ENCODE data around the gene IGFLR1. TPM values are rescaled to one million over a fixed set of nuclear protein-coding genes. Genes with fewer than 3 reads are reported as not detected.

Gene IGFLR1
- total and polyA plus RNA-seq, 2 experiments from 2014 or later, result 2.6 to 5.5 TPM

DNA sequence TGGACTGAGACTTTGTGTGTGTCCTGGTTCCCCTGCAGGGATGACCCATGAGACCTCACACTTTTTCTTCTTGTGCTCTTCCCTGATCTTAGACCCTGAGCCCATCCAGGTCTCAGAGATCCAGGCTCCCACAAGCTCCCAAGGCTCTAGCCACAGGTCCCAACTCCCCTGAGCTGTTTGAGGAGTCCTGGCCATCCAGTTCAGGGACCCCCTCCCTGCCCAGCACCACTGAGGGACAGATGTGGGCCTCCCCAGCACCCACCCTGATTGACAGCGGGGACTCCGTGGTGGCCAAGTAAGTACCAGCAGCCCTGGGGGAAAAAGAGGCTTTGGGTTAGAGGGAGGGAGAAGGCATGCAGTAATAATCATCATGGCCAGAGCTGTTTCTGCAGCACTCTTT, 17.4 kb upstream of the IGFLR1 start:
- no peaks in the 10 kb centered on the region for H3K9me3 ChIP-seq (ENCODE audit: low read depth)
- peaks cover 18% of the 10 kb centered on the region for H3K4me1 ChIP-seq (ENCODE audit: low read depth)
- no peak overlapping the region for H3K27ac ChIP-seq
- TF ChIP-seq, protein P1, sequence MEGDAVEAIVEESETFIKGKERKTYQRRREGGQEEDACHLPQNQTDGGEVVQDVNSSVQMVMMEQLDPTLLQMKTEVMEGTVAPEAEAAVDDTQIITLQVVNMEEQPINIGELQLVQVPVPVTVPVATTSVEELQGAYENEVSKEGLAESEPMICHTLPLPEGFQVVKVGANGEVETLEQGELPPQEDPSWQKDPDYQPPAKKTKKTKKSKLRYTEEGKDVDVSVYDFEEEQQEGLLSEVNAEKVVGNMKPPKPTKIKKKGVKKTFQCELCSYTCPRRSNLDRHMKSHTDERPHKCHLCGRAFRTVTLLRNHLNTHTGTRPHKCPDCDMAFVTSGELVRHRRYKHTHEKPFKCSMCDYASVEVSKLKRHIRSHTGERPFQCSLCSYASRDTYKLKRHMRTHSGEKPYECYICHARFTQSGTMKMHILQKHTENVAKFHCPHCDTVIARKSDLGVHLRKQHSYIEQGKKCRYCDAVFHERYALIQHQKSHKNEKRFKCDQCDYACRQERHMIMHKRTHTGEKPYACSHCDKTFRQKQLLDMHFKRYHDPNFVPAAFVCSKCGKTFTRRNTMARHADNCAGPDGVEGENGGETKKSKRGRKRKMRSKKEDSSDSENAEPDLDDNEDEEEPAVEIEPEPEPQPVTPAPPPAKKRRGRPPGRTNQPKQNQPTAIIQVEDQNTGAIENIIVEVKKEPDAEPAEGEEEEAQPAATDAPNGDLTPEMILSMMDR (IDR thresholded peaks at IDR 0.05; ENCODE audit: low read depth, low read length), result no peak
- H3K36me3 ChIP-seq, result no peaks in the 10 kb centered on the region
- no peak overlapping the region for H3K4me3 ChIP-seq
- H3K27me3 ChIP-seq, result no peaks in the 10 kb centered on the region
- no peak for DNase-seq (ENCODE audit: low read depth in 1 of 2, low spot score in 1 of 2)

DNA sequence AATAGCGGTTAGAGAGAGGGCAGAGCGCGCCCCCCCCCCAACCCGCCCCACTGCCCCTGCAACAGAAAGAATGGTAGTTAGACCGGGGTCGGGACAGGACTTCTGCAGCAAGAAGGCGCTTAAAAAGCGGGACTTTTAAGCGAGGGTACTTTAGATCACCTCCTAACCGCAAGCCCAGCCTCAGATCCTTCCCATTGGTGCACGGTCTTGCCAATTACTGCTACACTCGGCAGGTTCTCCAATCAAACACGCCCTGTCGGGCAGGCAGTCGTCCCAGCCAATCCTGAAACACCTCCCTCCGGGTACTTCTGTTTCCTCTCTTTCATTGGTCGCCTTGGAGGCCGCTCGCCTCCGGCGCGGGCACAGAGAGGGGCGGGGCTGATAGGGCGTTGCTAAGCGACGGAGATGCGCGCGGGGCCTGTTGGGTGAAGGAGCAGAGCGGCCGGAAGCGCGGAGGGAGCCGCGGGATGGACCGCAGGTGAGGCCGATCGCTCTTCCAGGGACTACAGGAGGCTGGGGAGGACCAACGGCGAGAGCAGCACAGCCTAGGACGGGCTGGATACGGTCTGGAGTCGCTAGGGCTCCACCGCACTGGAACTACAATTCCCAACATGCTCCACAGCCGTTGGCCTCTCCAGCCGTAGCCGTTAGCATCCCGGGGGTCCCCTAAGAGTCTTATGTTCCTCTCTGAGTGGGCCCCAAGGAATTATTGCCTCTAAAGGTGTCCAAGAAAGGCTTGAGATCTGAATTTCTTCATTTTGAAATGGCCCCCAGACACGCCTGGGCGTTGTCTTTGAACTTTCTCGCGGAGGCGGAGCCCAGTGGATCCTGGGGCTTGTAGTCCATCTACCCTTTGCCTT, 15.7 kb upstream of the IGFLR1 start, which contains the start of gene PROSER3:
Gene PROSER3 (plus strand): TSS at position 428 of the 860 bp plus-strand sequence. CDS start 40 bp downstream, at position 468.
- Histone ChIP-seq H3K4me3 (peak within 1 kb of the TSS; percentile 60), H3K27ac (peak within 1 kb of the TSS; percentile 86), H3K36me3 (no peaks in the 10 kb centered on the region), H3K9me3 (ENCODE audit: low read depth) (no peaks in the 10 kb centered on the region), H3K27me3 (no peaks in the 10 kb centered on the region), H3K4me1 (ENCODE audit: low read depth) (peaks cover 18% of the 10 kb centered on the region)
- TF ChIP-seq, protein P1 (IDR thresholded peaks at IDR 0.05; ENCODE audit: low read depth, low read length), result no peak
- peak; percentile 98 to 100 for DNase-seq (ENCODE audit: low read depth in 1 of 2, low spot score in 1 of 2)

DNA sequence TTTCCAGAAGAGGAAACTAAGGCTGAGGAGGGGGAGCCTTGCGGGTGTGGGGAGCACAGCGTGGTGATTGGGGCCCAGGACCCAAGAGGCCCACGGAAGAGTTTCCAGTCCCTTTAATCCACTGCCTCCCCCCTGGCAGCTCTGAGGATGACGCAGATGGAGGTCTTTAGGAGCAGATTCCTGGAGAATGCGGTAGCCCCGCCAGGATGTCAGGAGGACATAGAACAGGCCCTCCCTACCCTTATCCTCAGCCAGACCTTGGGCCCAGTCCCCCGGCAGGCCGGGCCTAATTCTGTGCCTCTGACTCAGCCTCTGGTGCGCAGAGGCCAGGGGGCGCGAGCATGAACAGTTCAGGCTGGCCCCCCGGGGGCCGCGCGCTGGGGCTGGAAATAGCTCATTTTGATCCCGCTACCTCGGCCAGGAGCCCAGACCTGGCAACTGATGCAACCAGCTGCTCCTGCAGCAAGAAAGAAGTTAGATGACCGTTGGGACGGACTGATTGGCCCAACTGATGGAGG, 15.0 kb upstream of the IGFLR1 start:
- peak overlapping the region; percentile 60 for H3K4me3 ChIP-seq
- no peaks in the 10 kb centered on the region for H3K9me3 ChIP-seq (ENCODE audit: low read depth)
- H3K4me1 ChIP-seq (ENCODE audit: low read depth), result peaks cover 18% of the 10 kb centered on the region
- peak; percentile 73 to 98 for DNase-seq (ENCODE audit: low read depth in 1 of 2, low spot score in 1 of 2)
- no peaks in the 10 kb centered on the region for H3K36me3 ChIP-seq
- H3K27ac ChIP-seq, result peak overlapping the region; percentile 86
- H3K27me3 ChIP-seq, result no peaks in the 10 kb centered on the region
- TF ChIP-seq, protein P1 (IDR thresholded peaks at IDR 0.05; ENCODE audit: low read depth, low read length), result peak; percentile 9

DNA sequence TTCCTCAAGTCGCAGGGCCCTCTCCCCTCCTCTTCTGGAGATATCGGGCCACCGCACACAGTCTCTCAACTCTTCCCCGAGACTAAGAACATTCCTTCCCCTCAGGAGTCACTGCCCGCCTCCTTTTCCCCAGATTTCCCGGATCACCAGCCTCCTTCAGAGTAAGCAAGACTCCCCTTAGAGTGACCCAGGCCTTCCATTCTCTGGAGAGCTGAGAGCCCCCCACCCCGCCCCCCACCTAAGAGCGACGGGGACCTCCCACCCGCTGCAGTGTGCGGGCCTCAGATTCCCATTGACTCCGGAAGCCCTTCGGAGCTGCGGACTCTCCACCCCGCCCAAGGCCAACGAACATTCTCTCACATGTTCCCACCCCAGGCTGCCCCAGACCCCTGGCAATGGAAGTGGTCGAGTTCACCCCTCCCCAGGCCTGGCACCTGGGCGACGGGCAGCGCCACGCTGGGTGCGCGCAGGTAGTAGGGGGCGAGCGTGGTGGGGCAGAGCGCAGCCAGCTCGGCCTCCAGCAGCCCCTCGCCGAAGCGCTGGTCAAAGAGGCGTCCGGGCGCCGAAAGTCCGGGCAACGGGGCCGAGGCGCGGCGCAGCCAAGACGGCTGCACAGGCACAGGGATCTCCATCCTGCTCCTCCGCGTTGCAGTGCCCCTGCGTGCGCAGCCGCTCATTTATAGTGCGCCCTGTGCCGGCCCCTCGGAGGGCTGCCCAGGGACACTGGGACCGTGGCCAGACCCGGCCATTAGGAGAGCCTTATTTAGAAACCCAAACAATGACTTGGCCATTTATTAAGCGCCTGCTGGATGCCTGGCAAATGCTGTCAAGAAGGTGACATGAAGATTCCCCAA, 14.4 kb upstream of the IGFLR1 start, which contains the start of gene HSPB6:
Gene HSPB6 (minus strand): TSS at position 653 of the 854 bp plus-strand sequence. CDS start 21 bp downstream, at position 632.
- DNase-seq (ENCODE audit: low read depth in 1 of 2, low spot score in 1 of 2), result peak in 1 of 2 donors; percentile 83
- Histone ChIP-seq H3K9me3 (ENCODE audit: low read depth) (no peaks in the 10 kb centered on the region), H3K4me3 (peak within 1 kb of the TSS; percentile 60), H3K27me3 (no peaks in the 10 kb centered on the region), H3K27ac (peak within 1 kb of the TSS; percentile 86), H3K4me1 (ENCODE audit: low read depth) (peaks cover 18% of the 10 kb centered on the region), H3K36me3 (no peaks in the 10 kb centered on the region)
- TF ChIP-seq, protein P1 (IDR thresholded peaks at IDR 0.05; ENCODE audit: low read depth, low read length), result no peak

All from cardiac muscle cell (in vitro differentiated cells and primary cell).